Measurements from ENCODE around the gene MGLL. TPM values are rescaled to one million over a fixed set of nuclear protein-coding genes. Genes with fewer than 3 reads are reported as not detected.

MGLL gene
- total RNA-seq = under 1 TPM; 0.19 to 0.78 TPM

GRCh38 chr3:127822041-127822681, at the start of gene MGLL:
Gene MGLL (minus strand): TSS chr3:127822515. CDS start chr3:127822318, 197 bp downstream.

GRCh38 chr3:127672429-127673190, 149.7 kb downstream of the MGLL start, which contains the start of gene ABTB1:
Gene ABTB1 (plus strand): TSS chr3:127672952. CDS start chr3:127673026, 74 bp downstream.

Other genes with a start within 250 kb of the MGLL start
- gene TPRA1, start 231.8 kb downstream of the MGLL start, total RNA-seq = 10 to 100 TPM; 22.3 to 22.8 TPM
- 100 to 1,000 TPM in 1 of 2 experiments, 10 to 100 TPM in 1; 93.2 to 111 TPM for gene MCM2, start 224.1 kb downstream of the MGLL start, total RNA-seq
- 1 to 10 TPM; 2.5 to 2.8 TPM for gene PODXL2, start 193.3 kb downstream of the MGLL start, total RNA-seq
- 10 to 100 TPM; 42.6 to 43.2 TPM for gene ABTB1, start 149.6 kb downstream of the MGLL start, total RNA-seq
- gene KBTBD12, start 92.7 kb upstream of the MGLL start, total RNA-seq = not detected
- gene SEC61A1, start 229.9 kb upstream of the MGLL start, total RNA-seq = 100 to 1,000 TPM; 159 to 168 TPM

Measured in activated naive CD4-positive, alpha-beta T cell treated with anti-CD3 and anti-CD28 coated beads, Interleukin-2, amount 10 ng/mL, durations not matched to agents 5 hours and 36 hours (primary cell).